Heart left ventricle (tissue), 16 donors: ENCODE results near the gene DUSP6. TPM values are rescaled to one million over a fixed set of nuclear protein-coding genes. Genes with fewer than 3 reads are reported as not detected.

Experiments
- ATAC-seq, 4 donors: fragments of 200-7000 bp; cut with Tn5 transposase; one replicate each; pipeline ENCODE4 v1.9.1; 2020 to 2022; ENCODE audit warnings: moderate library complexity in 4 of 4, mild to moderate bottlenecking in 3 of 4, moderate number of reproducible peaks in 1 of 4
- DNase-seq, 5 donors: peaks; one replicate each; pipeline ENCODE4 v3.0.0-alpha.2; 2020
- H3K27ac ChIP-seq, 12 donors: fragments of 200-600 bp; sonication (generic) in 4 of 12; one replicate each; pipeline versions ENCODE4 v1.5.0 to v1.8.0; 2016 to 2022; ENCODE audit warnings: mild to moderate bottlenecking in 2 of 12
- H3K27me3 ChIP-seq, 9 donors: fragments of 200-600 bp; sonication (generic) in 2 of 9; one replicate each; pipeline versions ENCODE4 v1.5.1 to v1.8.0; 2016 to 2022; ENCODE audit warnings: mild to moderate bottlenecking in 3 of 9
- H3K36me3 ChIP-seq, 9 donors: fragments of 200-600 bp; sonication (generic) in 2 of 9; one replicate each; pipeline versions ENCODE4 v1.5.0 to v1.8.0; 2018 to 2022; ENCODE audit warnings: mild to moderate bottlenecking in 2 of 9
- H3K4me1 ChIP-seq, 12 donors: fragments of 200-600 bp; sonication (generic) in 4 of 12; one replicate each; pipeline versions ENCODE4 v1.5.0 to v1.8.0; 2016 to 2022; ENCODE audit warnings: mild to moderate bottlenecking in 3 of 12
- H3K4me3 ChIP-seq, 12 donors: fragments of 200-600 bp; sonication (generic) in 4 of 12; one replicate each; pipeline versions ENCODE4 v1.5.0 to v1.8.0; 2017 to 2022; ENCODE audit warnings: mild to moderate bottlenecking in 9 of 12, moderate library complexity in 4 of 12
- H3K9me3 ChIP-seq, 12 donors: fragments of 200-600 bp; sonication (generic) in 4 of 12; one replicate each; pipeline versions ENCODE4 v1.5.0 to v1.8.0; 2016 to 2022; ENCODE audit warnings: mild to moderate bottlenecking in 1 of 12
- CTCF ChIP-seq, 12 donors: fragments of 200-600 bp; sonication (generic) in 4 of 12; IDR thresholded peaks; one replicate each; pipeline versions ENCODE4 v1.5.0 to v1.8.0; 2018 to 2022; ENCODE audit warnings: antibody characterized with exemption in 12 of 12, mild to moderate bottlenecking in 5 of 12
- POLR2A ChIP-seq, 2 donors: fragments of 450-650 bp; IDR thresholded peaks; one replicate each; pipeline ENCODE4 v1.6.1; 2017; ENCODE audit warnings: antibody characterized with exemption in 2 of 2, mild to moderate bottlenecking in 2 of 2, moderate library complexity in 2 of 2
- WGBS, 4 donors: extraction: QIAGEN DNeasy Blood & Tissue Kit in 2 of 4; methylation state at CpG; one replicate each; pipeline versions ENCODE4 v1.1.5 to v1.1.7; 2013 to 2018; 5-methylcytosine and 5-hydroxymethylcytosine counted together
- intact Hi-C, 10 donors: fragments of 100-400 bp; cut with DNase I; formaldehyde crosslinking; loops; one replicate each; pipeline versions ENCODE4 v1.11.1 to v1.14.2; 2022
- polyA plus RNA-seq, 2 donors: library from polyadenylated mRNA; stranded (reverse); fragments of 200-250 nt; gene quantifications; one replicate each; pipeline ENCODE4 v1.2.3, GENCODE V29; 2013
- total RNA-seq, 9 donors: library from RNA; depleted of rRNA in 2 of 9; stranded (reverse); fragments of >200 nt in 2 of 9; fragmentation: NEBNext Ultra II Directional in 3 of 9; extraction: Animal tissue kit (Norgen Biotek cat#: 25700) in 3 of 9; gene quantifications; one replicate each; pipeline versions ENCODE4 v1.1.0 to v1.2.4, GENCODE V29; 2016 to 2023
- donor health status: ischemic (EF 13 %, LVEDD 7.1; RV severe dilation, severe dysfunction).
- donor health status: healthy with polysubstance abuse.
- donor health status: DM: no; HTN: yes; CAD: no.
- donor health status: DM: no; HTN: no; CAD: no.
- donor health status: ischemic (EF 25% LVEDD 6.9; RV normal size, moderate dysfunction).
- donor health status: ischemic (EF 25% LVEDD 5.7; RV mildly dilated, moderate dysfunction).
- donor health status: healthy.
- donor health status: DM: yes; HTN: yes; CAD: no.
- donor health status: ischemic (EF 35%, LVEDD 5.7; RV mildly dilated, moderate dysfunction).
- donor health status: nonischemic (EF 11% LVEDD 7.7; RV severe dilation, severe dysfunction).
- donor health status: DM: yes; HTN: yes; CAD: no.
- donor health status: PGD.
- donor health status: ischemic (EF 29% LVEDD 5.4; RV normal size, mild dysfunction).
- donor health status: nonischemic (EF 23%, LVEDD 6.1; RV moderate dilation, normal function).

DUSP6 gene
- total and polyA plus RNA-seq, 11 donors = 4.8 to 66.7 (median 21.4) TPM

DNA sequence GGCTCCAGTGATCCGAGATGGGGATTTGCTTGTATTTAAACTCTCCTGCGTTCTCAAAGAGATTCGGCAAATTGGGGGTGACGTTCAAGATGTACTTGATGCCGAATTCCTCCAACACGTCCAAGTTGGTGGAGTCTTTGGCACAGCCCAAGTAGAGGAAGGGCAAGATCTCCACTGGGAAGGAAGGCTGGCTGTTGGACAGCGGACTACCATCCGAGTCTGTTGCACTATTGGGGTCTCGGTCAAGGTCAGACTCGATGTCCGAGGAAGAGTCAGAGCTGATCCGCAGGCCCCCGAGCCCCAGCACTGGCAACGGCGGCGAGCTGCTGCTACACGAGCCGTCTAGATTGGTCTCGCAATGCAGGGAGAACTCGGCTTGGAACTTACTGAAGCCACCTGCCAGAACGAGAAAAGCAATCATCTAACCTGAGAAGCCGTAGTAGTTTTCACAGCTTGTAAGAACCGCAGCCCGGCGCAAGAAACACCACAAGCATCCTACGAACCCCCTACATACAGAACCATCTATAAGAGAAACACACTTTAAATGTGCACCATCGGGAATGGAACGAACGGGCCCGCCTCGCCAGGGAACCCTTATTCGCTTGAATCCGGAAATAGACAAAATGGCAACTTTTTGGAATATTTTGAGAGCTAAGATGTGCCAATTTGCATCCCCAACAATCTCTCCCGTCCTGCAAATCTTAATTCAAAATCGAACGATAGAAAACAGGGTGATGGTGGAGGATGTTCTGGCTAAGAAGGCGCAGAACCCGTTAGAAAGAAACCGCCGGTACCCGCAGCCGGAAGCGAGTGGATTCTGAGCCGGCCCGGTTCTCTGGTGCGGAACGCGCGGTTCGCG lies 1.4 kb downstream of the DUSP6 start:
- peaks cover 0 to 59% (median 38%) of the 10 kb centered on the region in 12 donors for H3K4me1 ChIP-seq
- peak overlapping the region; percentile 76 to 95 (median 86) for H3K4me3 ChIP-seq
- H3K27me3 ChIP-seq = no peaks in the 10 kb centered on the region
- peak overlapping the region; percentile 96 to 100 (median 99) for H3K27ac ChIP-seq
- no peak for ATAC-seq
- peak in 2 of 5 donors; percentile 31 to 70 for DNase-seq
- H3K9me3 ChIP-seq = no peaks in the 10 kb centered on the region
- intact Hi-C loops = loop anchor here (5.0 to 10.0 kb wide), 9 partner anchors 36 to 299 kb away; partner anchors contain the start of genes GALNT4 (in 4 of the 10) and POC1B (in 4 of the 10)
- 5 to 12% (median 7%) methylated on average over 47 to 51 of the region's 51 CpGs for WGBS, 4 donors
- TF ChIP-seq CTCF (IDR thresholded peaks at IDR 0.05) (no peak), POLR2A (IDR thresholded peaks at IDR 0.05) (no peak)
- H3K36me3 ChIP-seq = peaks cover 0 to 32% (median 21%) of the 10 kb centered on the region in 9 donors

DNA sequence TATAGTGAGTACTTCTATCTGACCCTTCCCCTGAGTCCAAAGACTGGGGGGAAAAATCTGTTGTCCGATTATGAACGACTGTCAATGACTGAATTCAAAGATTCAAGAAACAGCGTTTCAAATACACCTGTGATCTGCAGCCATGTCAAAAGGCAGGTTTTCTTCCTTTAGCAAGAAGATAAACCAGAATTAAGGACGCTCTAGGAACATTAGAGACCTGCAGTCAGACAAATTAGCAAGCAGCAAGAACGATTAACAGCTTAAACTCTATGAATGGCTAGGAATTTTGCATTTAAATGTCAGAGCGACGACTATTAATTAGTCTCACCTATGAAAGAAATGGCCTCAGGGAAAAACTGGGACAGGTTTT lies 2.1 kb downstream of the DUSP6 start:
- Histone ChIP-seq H3K4me1 (peaks cover 3 to 59% (median 39%) of the 10 kb centered on the region in 12 donors), H3K27ac (peak overlapping the region; percentile 96 to 100 (median 99)), H3K9me3 (no peaks in the 10 kb centered on the region), H3K36me3 (peaks cover 0 to 32% (median 21%) of the 10 kb centered on the region in 9 donors), H3K27me3 (no peaks in the 10 kb centered on the region), H3K4me3 (peak overlapping the region; percentile 76 to 95 (median 86))
- ATAC-seq (no peak), DNase-seq (no peak)
- intact Hi-C loops = loop anchor here (5.0 to 10.0 kb wide), 9 partner anchors 37 to 298 kb away; partner anchors contain the start of genes GALNT4 (in 4 of the 10) and POC1B (in 4 of the 10)
- TF ChIP-seq CTCF (IDR thresholded peaks at IDR 0.05) (no peak), POLR2A (IDR thresholded peaks at IDR 0.05) (no peak)
- WGBS, 4 donors = 33 to 39% (median 37%) methylated on average over 7 of the region's 7 CpGs

DNA sequence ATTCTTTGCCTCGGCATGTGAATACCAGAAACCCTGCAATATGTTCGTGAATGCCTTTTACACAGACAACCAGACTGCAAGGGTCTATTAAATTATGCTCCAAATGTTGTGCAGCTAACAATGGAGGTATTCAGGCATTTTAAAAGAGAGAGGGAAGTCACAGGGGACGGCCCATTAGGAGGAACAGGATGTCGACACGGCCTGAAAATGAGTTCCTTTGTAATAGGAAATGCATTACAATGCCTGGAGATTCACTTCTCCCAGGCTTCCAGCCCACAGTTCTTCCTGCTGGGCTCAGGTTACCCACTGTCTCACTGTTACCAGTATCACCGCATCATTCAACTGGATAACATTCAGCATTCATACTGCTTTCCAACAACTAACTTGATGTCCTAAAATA lies 2.5 kb downstream of the DUSP6 start:
- H3K27me3 ChIP-seq = no peaks in the 10 kb centered on the region
- H3K36me3 ChIP-seq = peaks cover 0 to 32% (median 21%) of the 10 kb centered on the region in 9 donors
- 35 to 53% (median 44%) methylated on average over 6 of the region's 6 CpGs for WGBS, 4 donors
- H3K4me1 ChIP-seq = peaks cover 3 to 59% (median 38%) of the 10 kb centered on the region in 12 donors
- no peaks in the 10 kb centered on the region for H3K9me3 ChIP-seq
- intact Hi-C loops = loop anchor here (2.0 to 10.0 kb wide), 16 partner anchors 37 to 298 kb away; partner anchors contain the start of genes GALNT4 (in 6 of the 10) and POC1B (in 5 of the 10)
- ATAC-seq = no peak
- no peak for TF ChIP-seq POLR2A (IDR thresholded peaks at IDR 0.05)
- no peak for TF ChIP-seq CTCF (IDR thresholded peaks at IDR 0.05)
- H3K4me3 ChIP-seq = peak overlapping the region; percentile 76 to 95 (median 86)
- DNase-seq = peak in 4 of 5 donors; percentile 54 to 62 (median 60)
- H3K27ac ChIP-seq = peak overlapping the region; percentile 96 to 100 (median 99)
